GM21526 (cell line): ENCODE measurements around the gene PPP1R26.
"Not testable (repeated sequence)": the region's sequence is repeated elsewhere in the genome, so short reads cannot be mapped to it uniquely, and the experiment has no call there.

Source experiments
- ATAC-seq: cut with Tn5 transposase; IDR thresholded peaks from one replicate; pipeline ENCODE4 v1.9.1; 2021; ENCODE audit warnings: moderate library complexity; ENCODE audit not compliant: unreplicated experiment, low FRiP score

Gene PPP1R26

GRCh38 chr9:135456436-135457104 lies 23.0 kb upstream of the PPP1R26 start:
- ATAC-seq: no peak

GRCh38 chr9:135458478-135458877 lies 21.1 kb upstream of the PPP1R26 start:
- not testable (repeated sequence) for ATAC-seq

- no peak for ATAC-seq
Measured at GRCh38 chr9:135461936-135462335, 17.6 kb upstream of the PPP1R26 start.

GRCh38 chr9:135463140-135463539 lies 16.4 kb upstream of the PPP1R26 start:
- ATAC-seq: no peak

- no peak for ATAC-seq
Measured at GRCh38 chr9:135464181-135464580, 15.4 kb upstream of the PPP1R26 start.

- no peak for ATAC-seq
Measured at GRCh38 chr9:135468854-135469521, 10.6 kb upstream of the PPP1R26 start.

- ATAC-seq: no peak
Measured at GRCh38 chr9:135471791-135472640, 7.6 kb upstream of the PPP1R26 start.

GRCh38 chr9:135473972-135474543 lies 5.5 kb upstream of the PPP1R26 start:
- no peak for ATAC-seq

GRCh38 chr9:135474915-135475314 lies 4.7 kb upstream of the PPP1R26 start:
- ATAC-seq: no peak

- ATAC-seq: no peak
Measured at GRCh38 chr9:135476561-135477355, 2.8 kb upstream of the PPP1R26 start.

GRCh38 chr9:135478191-135478590 lies 1.4 kb upstream of the PPP1R26 start:
- no peak for ATAC-seq

- ATAC-seq: no peak
Measured at GRCh38 chr9:135478829-135479468, 633 bp upstream of the PPP1R26 start.

GRCh38 chr9:135480071-135480939 lies 723 bp downstream of the PPP1R26 start:
- ATAC-seq: no peak

GRCh38 chr9:135480940-135481310 lies 1.3 kb downstream of the PPP1R26 start:
- no peak for ATAC-seq

GRCh38 chr9:135482015-135482754 lies 2.6 kb downstream of the PPP1R26 start:
- ATAC-seq: no peak

- no peak for ATAC-seq
Measured at GRCh38 chr9:135484460-135485277, 5.1 kb downstream of the PPP1R26 start.

- ATAC-seq: no peak
Measured at GRCh38 chr9:135485385-135485784, 5.8 kb downstream of the PPP1R26 start.
